HepG2 (cell line): ENCODE data around the gene TSC22D3.

Experiments used
- CTCF ChIP-seq: sonication (generic); formaldehyde crosslinking; IDR thresholded peaks from 2 replicates; pipeline ENCODE4 v1.5.0; 2020; ENCODE audit warnings: mild to moderate bottlenecking, missing genetic modification reagents, moderate library complexity
- POLR2AphosphoS5 ChIP-seq: IDR thresholded peaks from 2 replicates; pipeline ENCODE4 v1.6.1; 2012; ENCODE audit warnings: low read depth, low read length
- SCMH1 ChIP-seq: sonication (generic); formaldehyde crosslinking; IDR thresholded peaks from 2 replicates; pipeline ENCODE4 v1.9.0; 2021; ENCODE audit warnings: missing genetic modification reagents, mild to moderate bottlenecking, borderline replicate concordance
- TEAD2 ChIP-seq: sonication (generic); formaldehyde crosslinking; IDR thresholded peaks from 2 replicates; pipeline ENCODE4 v1.9.0; 2021; ENCODE audit warnings: missing genetic modification reagents
- ZNF280B ChIP-seq: sonication (generic); formaldehyde crosslinking; IDR thresholded peaks from 2 replicates; pipeline ENCODE4 v1.5.0; 2020; ENCODE audit warnings: missing genetic modification reagents, mild to moderate bottlenecking, borderline replicate concordance

- no peak for TF ChIP-seq POLR2AphosphoS5
- TF ChIP-seq ZNF280B, result no peak
- TF ChIP-seq SCMH1 (CRISPR knock-in tag), result no peak
- no peak for TF ChIP-seq CTCF (CRISPR knock-in tag)
- TF ChIP-seq TEAD2 (CRISPR knock-in tag), result no peak
Observed at GRCh38 chrX:107682256-107682655, 93.3 kb downstream of the TSC22D3 start.
